HEK293 (cell line): ENCODE results near the gene PLP1.
"Not testable (repeated sequence)": the region's sequence is repeated elsewhere in the genome, so short reads cannot be mapped to it uniquely, and the experiment has no call there.

Experiments
- CTCF ChIA-PET: fragments of 350-600 bp; formaldehyde crosslinking; extraction: SDS; loops from one replicate; lab custom pipeline; 2021; ENCODE audit warnings: antibody characterized with exemption; lab: Yijun Ruan, JAX
- POLR2A ChIA-PET: fragments of 300-600 bp; formaldehyde crosslinking; extraction: SDS; loops from one replicate; lab custom pipeline; 2020; ENCODE audit warnings: antibody characterized with exemption, inconsistent platforms; lab: Yijun Ruan, JAX
- H3K27ac ChIP-seq: fragments of 200-500 bp; sonication (Bioruptor generic); 2 replicates; pipeline ENCODE4 v1.5.1; 2014; ENCODE audit warnings: low read depth, low read length, control low read depth, inconsistent platforms; ENCODE audit errors: extremely low read depth
- H3K36me3 ChIP-seq, 2 experiments: fragments of 200-500 bp in 1 of 2; sonication (Bioruptor generic) in 1 of 2; 1 replicate in 1 of 2; 2 replicates in 1 of 2; pipeline ENCODE4 v1.5.1; 2014 to 2017; ENCODE audit warnings: inconsistent platforms in 2 of 2, low read length in 2 of 2; ENCODE audit not compliant: control insufficient read depth in 2 of 2, insufficient read depth in 1 of 2
- H3K4me1 ChIP-seq: fragments of 200-500 bp; sonication (Bioruptor generic); 2 replicates; pipeline ENCODE4 v1.5.1; 2014; ENCODE audit warnings: mild to moderate bottlenecking, low read length, inconsistent platforms; ENCODE audit not compliant: control insufficient read depth, insufficient read depth
- H3K4me3 ChIP-seq: 2 replicates; pipeline ENCODE4 v1.5.1; 2011; ENCODE audit warnings: low read depth, mild to moderate bottlenecking, control low read depth, low read length, moderate library complexity
- H3K9me3 ChIP-seq: fragments of 200-500 bp; sonication (Bioruptor generic); 2 replicates; pipeline ENCODE4 v1.5.1; 2014; ENCODE audit warnings: low read depth, low read length, inconsistent platforms; ENCODE audit not compliant: control insufficient read depth, insufficient read depth
- GLIS2 ChIP-seq: fragments of 450-650 bp; formaldehyde crosslinking; IDR thresholded peaks from 2 replicates; pipeline ENCODE4 v1.5.1; 2016; ENCODE audit warnings: missing biosample characterization, missing genetic modification characterization
- KLF10 ChIP-seq: fragments of 450-650 bp; IDR thresholded peaks from 2 replicates; pipeline ENCODE4 v1.5.1; 2018; ENCODE audit warnings: missing biosample characterization, mild to moderate bottlenecking, missing genetic modification characterization
- OSR2 ChIP-seq: fragments of 450-650 bp; formaldehyde crosslinking; IDR thresholded peaks from 2 replicates; pipeline ENCODE4 v1.5.1; 2016; ENCODE audit warnings: missing biosample characterization, missing genetic modification characterization
- PRDM1 ChIP-seq: fragments of 450-650 bp; formaldehyde crosslinking; IDR thresholded peaks from 2 replicates; pipeline ENCODE4; 2016; ENCODE audit warnings: missing biosample characterization, missing genetic modification characterization
- SALL2 ChIP-seq: fragments of 450-650 bp; formaldehyde crosslinking; IDR thresholded peaks from 2 replicates; pipeline ENCODE4 v1.5.0; 2017; ENCODE audit warnings: missing biosample characterization, mild to moderate bottlenecking, missing genetic modification characterization, borderline replicate concordance
- TRIM28 ChIP-seq: IDR thresholded peaks from 2 replicates; pipeline ENCODE4 v1.6.1; 2011; ENCODE audit warnings: low read length, control low read depth, borderline replicate concordance
- YY1 ChIP-seq: fragments of 450-650 bp; formaldehyde crosslinking; IDR thresholded peaks from 2 replicates; pipeline ENCODE4 v1.5.1; 2018; ENCODE audit warnings: missing biosample characterization, missing genetic modification characterization
- ZBTB1 ChIP-seq: fragments of 450-650 bp; formaldehyde crosslinking; IDR thresholded peaks from 2 replicates; pipeline ENCODE4 v1.5.1; 2016; ENCODE audit warnings: missing biosample characterization, missing genetic modification characterization
- ZBTB21 ChIP-seq: fragments of 450-650 bp; formaldehyde crosslinking; IDR thresholded peaks from 2 replicates; pipeline ENCODE4 v1.5.1; 2017; ENCODE audit warnings: missing biosample characterization, missing genetic modification characterization
- ZNF146 ChIP-seq: fragments of 450-650 bp; formaldehyde crosslinking; IDR thresholded peaks from 2 replicates; pipeline ENCODE4 v1.5.1; 2016; ENCODE audit warnings: missing biosample characterization, missing genetic modification characterization
- ZNF174 ChIP-seq: fragments of 450-650 bp; formaldehyde crosslinking; IDR thresholded peaks from 2 replicates; pipeline ENCODE4 v1.5.0; 2017; ENCODE audit warnings: missing biosample characterization, mild to moderate bottlenecking, missing genetic modification characterization
- ZNF248 ChIP-seq: fragments of 450-650 bp; formaldehyde crosslinking; IDR thresholded peaks from 2 replicates; pipeline ENCODE4 v1.5.1; 2017; ENCODE audit warnings: missing biosample characterization, missing genetic modification characterization
- ZNF394 ChIP-seq: fragments of 450-650 bp; formaldehyde crosslinking; IDR thresholded peaks from 2 replicates; pipeline ENCODE4 v1.5.1; 2016; ENCODE audit warnings: missing biosample characterization, missing genetic modification characterization, mild to moderate bottlenecking, moderate library complexity, borderline replicate concordance
- ZNF426 ChIP-seq: fragments of 450-650 bp; formaldehyde crosslinking; IDR thresholded peaks from 2 replicates; pipeline ENCODE4 v1.5.1; 2017; ENCODE audit warnings: missing biosample characterization, missing genetic modification characterization, mild to moderate bottlenecking, inconsistent platforms, moderate library complexity
- ZNF560 ChIP-seq: fragments of 450-650 bp; formaldehyde crosslinking; IDR thresholded peaks from 2 replicates; pipeline ENCODE4 v1.5.1; 2017; ENCODE audit warnings: missing biosample characterization, missing genetic modification characterization, borderline replicate concordance
- ZNF629 ChIP-seq: fragments of 450-650 bp; formaldehyde crosslinking; IDR thresholded peaks from 2 replicates; pipeline ENCODE4 v1.5.1; 2017; ENCODE audit warnings: missing biosample characterization, missing genetic modification characterization
- ZNF658 ChIP-seq: fragments of 450-650 bp; formaldehyde crosslinking; IDR thresholded peaks from 2 replicates; pipeline ENCODE4; 2016; ENCODE audit warnings: missing biosample characterization, missing genetic modification characterization
- ZNF670 ChIP-seq: fragments of 450-650 bp; formaldehyde crosslinking; IDR thresholded peaks from 2 replicates; pipeline ENCODE4 v1.5.1; 2016; ENCODE audit warnings: missing biosample characterization, missing genetic modification characterization, low read depth
- ZNF776 ChIP-seq: fragments of 450-650 bp; formaldehyde crosslinking; IDR thresholded peaks from 2 replicates; pipeline ENCODE4 v1.5.0; 2017; ENCODE audit warnings: missing biosample characterization, missing genetic modification characterization, borderline replicate concordance
- ZNF791 ChIP-seq: fragments of 450-650 bp; formaldehyde crosslinking; IDR thresholded peaks from 2 replicates; pipeline ENCODE4 v1.5.1; 2016; ENCODE audit warnings: missing biosample characterization, missing genetic modification characterization
- ZNF830 ChIP-seq: fragments of 450-650 bp; IDR thresholded peaks from 2 replicates; pipeline ENCODE4 v1.5.0; 2018; ENCODE audit warnings: missing biosample characterization, missing genetic modification characterization, low read depth, mild to moderate bottlenecking, moderate library complexity
- TF ChIP-seq, protein P1 (sequence below): fragments of 450-650 bp; formaldehyde crosslinking; IDR thresholded peaks from 2 replicates; pipeline ENCODE4 v1.5.1; 2016; ENCODE audit warnings: missing biosample characterization, missing genetic modification characterization
- TF ChIP-seq, protein P2 (sequence below): fragments of 450-650 bp; formaldehyde crosslinking; IDR thresholded peaks from 2 replicates; pipeline ENCODE4 v1.5.1; 2016; ENCODE audit warnings: missing biosample characterization, missing genetic modification characterization

The PLP1 gene

DNA sequence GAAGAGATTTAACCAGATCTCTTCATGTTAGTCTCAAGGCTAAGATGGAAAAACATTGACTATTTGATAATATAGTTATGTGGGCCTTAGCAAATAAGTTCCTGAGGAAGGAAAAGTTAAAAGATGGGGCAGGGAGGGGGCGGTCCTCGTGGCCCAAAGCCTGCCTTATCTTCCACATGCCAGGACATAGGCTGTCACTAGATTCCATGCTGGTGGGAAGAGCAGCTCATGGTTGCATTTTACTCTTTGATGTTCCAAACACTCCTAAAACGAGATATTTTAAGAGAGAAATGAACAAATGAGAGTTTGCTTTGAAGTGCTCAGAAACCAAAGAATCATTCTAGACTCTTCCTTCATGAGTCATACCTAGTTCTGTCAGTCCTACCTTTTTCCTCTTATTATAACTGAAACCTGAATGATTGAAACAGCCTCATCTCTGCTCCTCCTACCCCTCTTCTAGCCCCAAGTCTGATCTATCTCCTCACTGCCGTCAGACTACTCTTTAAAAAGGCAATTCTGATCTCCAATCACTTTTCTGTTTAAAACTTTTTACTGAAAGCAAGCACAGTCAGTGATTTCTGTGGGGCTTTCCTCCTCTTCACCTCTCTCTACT is 30.3 kb downstream of the PLP1 start:
- Histone ChIP-seq H3K27ac (no peak overlapping the region), H3K9me3 (no peaks in the 10 kb centered on the region), H3K4me3 (no peak overlapping the region), H3K4me1 (no peaks in the 10 kb centered on the region), H3K36me3 (no peaks in the 10 kb centered on the region)
- POLR2A ChIA-PET = no interaction called here
- TF ChIP-seq ZNF830 (tag by site-specific recombination) = no peak
- TF ChIP-seq, protein P1, sequence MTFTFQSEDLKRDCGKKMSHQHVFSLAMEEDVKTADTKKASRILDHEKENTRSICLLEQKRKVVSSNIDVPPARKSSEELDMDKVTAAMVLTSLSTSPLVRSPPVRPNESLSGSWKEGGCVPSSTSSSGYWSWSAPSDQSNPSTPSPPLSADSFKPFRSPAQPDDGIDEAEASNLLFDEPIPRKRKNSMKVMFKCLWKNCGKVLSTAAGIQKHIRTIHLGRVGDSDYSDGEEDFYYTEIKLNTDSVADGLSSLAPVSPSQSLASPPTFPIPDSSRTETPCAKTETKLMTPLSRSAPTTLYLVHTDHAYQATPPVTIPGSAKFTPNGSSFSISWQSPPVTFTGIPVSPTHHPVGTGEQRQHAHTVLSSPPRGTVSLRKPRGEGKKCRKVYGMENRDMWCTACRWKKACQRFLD (tag by site-specific recombination) = no peak
- TF ChIP-seq ZBTB1 = no peak
- no peak for TF ChIP-seq SALL2 (tag by site-specific recombination)
- TF ChIP-seq TRIM28 = no peak
- no peak for TF ChIP-seq KLF10 (tag by site-specific recombination)
- TF ChIP-seq ZNF560 (tag by site-specific recombination) = no peak
- TF ChIP-seq ZNF776 (tag by site-specific recombination) = no peak
- TF ChIP-seq ZNF791 (tag by site-specific recombination) = no peak
- no peak for TF ChIP-seq OSR2
- TF ChIP-seq ZNF174 (tag by site-specific recombination) = no peak
- TF ChIP-seq ZNF248 (tag by site-specific recombination) = no peak
- no peak for TF ChIP-seq ZNF394
- no peak for TF ChIP-seq ZNF629
- no peak for TF ChIP-seq YY1 (tag by site-specific recombination)
- no peak for TF ChIP-seq ZNF426 (tag by site-specific recombination)
- no peak for TF ChIP-seq GLIS2 (tag by site-specific recombination)
- TF ChIP-seq ZNF658 (tag by site-specific recombination) = no peak
- no peak for TF ChIP-seq ZBTB21
- CTCF ChIA-PET = interaction anchor here (1.7 to 1.8 kb wide), 2 partner anchors 10 to 95 kb away, joined by 5 read pairs; no protein-coding TSS in a partner anchor

DNA sequence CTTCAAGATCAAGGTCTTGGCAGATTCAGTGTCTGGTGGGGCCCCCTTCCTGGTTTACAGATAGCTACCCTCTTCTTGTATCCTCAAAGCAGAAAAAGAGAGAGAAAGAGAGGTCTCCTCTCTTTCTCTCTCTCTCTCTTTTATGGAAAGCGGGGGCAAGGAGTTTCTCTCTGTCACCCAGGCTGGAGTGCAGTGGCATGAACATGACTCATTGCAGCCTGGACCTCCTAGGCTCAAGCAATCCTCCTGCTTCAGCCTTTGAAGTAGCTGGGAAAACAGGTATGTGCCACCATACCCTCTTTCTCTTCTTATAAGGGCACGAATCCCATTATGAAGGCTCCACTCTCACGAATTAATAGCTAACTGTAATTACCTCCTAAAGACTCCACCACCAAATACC is 35.2 kb downstream of the PLP1 start:
- POLR2A ChIA-PET = no interaction called here
- Histone ChIP-seq H3K4me3 (no peak overlapping the region), H3K36me3 (no peaks in the 10 kb centered on the region), H3K4me1 (no peaks in the 10 kb centered on the region), H3K27ac (no peak overlapping the region), H3K9me3 (no peaks in the 10 kb centered on the region)
- CTCF ChIA-PET = interaction anchor here (0.6 to 1.5 kb wide), 6 partner anchors 12 to 636 kb away, joined by 3 to 6 read pairs (median 3); no protein-coding TSS in a partner anchor
- TF ChIP-seq PRDM1 (tag by site-specific recombination) (0 out of 2 replicates have a peak, but pooled peaks have one; percentile 11), ZNF670 (tag by site-specific recombination) (no peak)

- H3K36me3 ChIP-seq, H3K4me1 ChIP-seq, H3K9me3 ChIP-seq, H3K4me3 ChIP-seq, H3K27ac ChIP-seq, POLR2A ChIA-PET: not testable (repeated sequence)
- TF ChIP-seq ZNF146 (tag by site-specific recombination) = peak; percentile 98
- TF ChIP-seq, protein P2, sequence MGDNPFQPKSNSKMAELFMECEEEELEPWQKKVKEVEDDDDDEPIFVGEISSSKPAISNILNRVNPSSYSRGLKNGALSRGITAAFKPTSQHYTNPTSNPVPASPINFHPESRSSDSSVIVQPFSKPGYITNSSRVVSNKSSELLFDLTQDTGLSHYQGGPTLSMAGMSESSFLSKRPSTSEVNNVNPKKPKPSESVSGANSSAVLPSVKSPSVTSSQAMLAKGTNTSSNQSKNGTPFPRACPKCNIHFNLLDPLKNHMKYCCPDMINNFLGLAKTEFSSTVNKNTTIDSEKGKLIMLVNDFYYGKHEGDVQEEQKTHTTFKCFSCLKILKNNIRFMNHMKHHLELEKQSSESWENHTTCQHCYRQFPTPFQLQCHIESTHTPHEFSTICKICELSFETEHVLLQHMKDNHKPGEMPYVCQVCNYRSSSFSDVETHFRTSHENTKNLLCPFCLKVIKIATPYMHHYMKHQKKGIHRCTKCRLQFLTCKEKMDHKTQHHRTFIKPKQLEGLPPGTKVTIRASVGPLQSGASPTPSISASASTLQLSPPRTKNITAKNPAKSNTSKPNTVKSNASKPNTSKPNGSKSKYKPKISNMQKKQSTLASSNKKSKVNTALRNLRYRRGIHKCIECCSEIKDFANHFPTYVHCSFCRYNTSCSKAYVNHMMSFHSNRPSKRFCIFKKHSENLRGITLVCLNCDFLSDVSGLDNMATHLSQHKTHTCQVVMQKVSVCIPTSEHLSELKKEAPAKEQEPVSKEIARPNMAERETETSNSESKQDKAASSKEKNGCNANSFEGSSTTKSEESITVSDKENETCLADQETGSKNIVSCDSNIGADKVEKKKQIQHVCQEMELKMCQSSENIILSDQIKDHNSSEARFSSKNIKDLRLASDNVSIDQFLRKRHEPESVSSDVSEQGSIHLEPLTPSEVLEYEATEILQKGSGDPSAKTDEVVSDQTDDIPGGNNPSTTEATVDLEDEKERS (tag by site-specific recombination) = peak; percentile 92
- CTCF ChIA-PET = interaction anchor here (0.7 to 3.9 kb wide), 14 partner anchors 9 to 284 kb away, joined by 3 to 19 read pairs (median 4); partner anchors contain the start of gene TMEM31
These were observed 40.5 kb downstream of the PLP1 start for GRCh38 chrX:103817101-103817500.
